Keratinocyte (primary cell): Measurements from ENCODE around the gene SLC7A4. TPM values are rescaled to one million over a fixed set of nuclear protein-coding genes. Genes with fewer than 3 reads are reported as not detected.

Experiments
- DNase-seq: peaks from one replicate; pipeline ENCODE4 v3.0.0-alpha.2; 2011; ENCODE audit warnings: low read depth, missing footprints, low spot score
- FAIRE-seq: peaks from 2 replicates; lab custom pipeline; 2011; peaks lifted over from hg19 to GRCh38; lab: Jason Lieb, UNC
- H2AFZ ChIP-seq: 2 replicates; pipeline ENCODE4 v1.6.0; 2012; ENCODE audit warnings: low read length, control low read depth, inconsistent platforms; ENCODE audit not compliant: control insufficient read depth
- H3K27ac ChIP-seq: 2 replicates; pipeline ENCODE4 v1.5.1; 2011; ENCODE audit warnings: low read length; ENCODE audit not compliant: control insufficient read depth, insufficient read depth
- H3K27me3 ChIP-seq: 3 replicates; pipeline ENCODE4 v1.6.0; 2011; ENCODE audit warnings: low read length; ENCODE audit not compliant: control insufficient read depth, insufficient read depth; ENCODE audit errors: extremely low read depth
- H3K36me3 ChIP-seq, 2 experiments: 2 replicates in 1 of 2; 3 replicates in 1 of 2; pipeline ENCODE4 v1.5.1; 2011; ENCODE audit warnings: low read length in 2 of 2, mild to moderate bottlenecking in 1 of 2; ENCODE audit not compliant: control insufficient read depth in 2 of 2, insufficient read depth in 2 of 2; ENCODE audit errors: extremely low read depth in 1 of 2
- H3K4me1 ChIP-seq: 3 replicates; pipeline ENCODE4 v1.5.1; 2011; ENCODE audit warnings: low read length; ENCODE audit not compliant: control insufficient read depth, insufficient read depth; ENCODE audit errors: extremely low read depth
- H3K4me2 ChIP-seq: 3 replicates; pipeline ENCODE4 v1.6.0; 2011; ENCODE audit warnings: low read depth, low read length; ENCODE audit not compliant: control insufficient read depth, insufficient read depth; ENCODE audit errors: extremely low read depth
- H3K4me3 ChIP-seq, 3 experiments: fragments of 200-600 bp in 1 of 3; sonication (generic) in 1 of 3; 2 replicates in 2 of 3; 3 replicates in 1 of 3; pipeline ENCODE4 v1.5.1; 2011 to 2016; ENCODE audit warnings: low read length in 3 of 3, mild to moderate bottlenecking in 3 of 3, control low read depth in 2 of 3, inconsistent platforms in 1 of 3, low read depth in 1 of 3, mixed read lengths in 1 of 3, mixed run types in 1 of 3, moderate library complexity in 1 of 3; ENCODE audit not compliant: control insufficient read depth in 2 of 3, insufficient read depth in 2 of 3; ENCODE audit errors: extremely low read depth in 1 of 3
- H3K79me2 ChIP-seq: 2 replicates; pipeline ENCODE4 v1.6.0; 2012; ENCODE audit warnings: low read length; ENCODE audit not compliant: control insufficient read depth, insufficient read depth
- H3K9ac ChIP-seq: 3 replicates; pipeline ENCODE4 v1.6.0; 2011; ENCODE audit warnings: low read length; ENCODE audit not compliant: control insufficient read depth, insufficient read depth; ENCODE audit errors: extremely low read depth
- H3K9me1 ChIP-seq: 3 replicates; pipeline ENCODE4 v1.6.0; 2011; ENCODE audit warnings: low read length; ENCODE audit not compliant: control insufficient read depth, insufficient read depth; ENCODE audit errors: extremely low read depth
- H3K9me3 ChIP-seq: 2 replicates; pipeline ENCODE4 v1.5.1; 2012; ENCODE audit warnings: low read depth, low read length; ENCODE audit not compliant: control insufficient read depth
- H4K20me1 ChIP-seq: 3 replicates; pipeline ENCODE4 v1.6.0; 2011; ENCODE audit warnings: low read length; ENCODE audit not compliant: control insufficient read depth, insufficient read depth; ENCODE audit errors: extremely low read depth
- CTCF ChIP-seq, 3 experiments: IDR thresholded peaks in 1 of 3; conservative IDR thresholded peaks in 1 of 3; optimal IDR thresholded peaks in 1 of 3; 2 replicates in 2 of 3; 3 replicates in 1 of 3; pipeline versions ENCODE3 to v1.5.1; 2011; ENCODE audit warnings: low read length in 3 of 3, mild to moderate bottlenecking in 3 of 3, moderate library complexity in 2 of 3, control low read depth in 1 of 3, inconsistent platforms in 1 of 3; ENCODE audit not compliant: insufficient read depth in 2 of 3; ENCODE audit errors: extremely low read depth in 1 of 3
- EZH2 ChIP-seq: IDR thresholded peaks from one replicate; pipeline ENCODE4 v1.6.1; 2012; ENCODE audit warnings: inconsistent platforms, mild to moderate bottlenecking, low read length, moderate library complexity
- dilution Hi-C: fragments of 300-500 bp; cut with MboI; formaldehyde crosslinking; loops from one replicate; pipeline ENCODE4 v1.7.0; 2020; ENCODE audit warnings: low sequenced_read_pairs; ENCODE audit not compliant: extremely low pct_ligation_motif_present
- polyA plus RNA-seq, 5 experiments: library from polyadenylated mRNA; depleted of rRNA in 3 of 5; stranded (reverse) in 3 of 5; stranded (forward) in 1 of 5; unstranded in 1 of 5; fragments of >200 nt; gene quantifications; 1 replicate in 1 of 5; 2 replicates in 3 of 5; 3 replicates in 1 of 5; pipeline versions ENCODE4 v1.2.1 to v1.2.3, GENCODE V29; 2011 to 2012; ENCODE audit warnings: missing spikeins in 2 of 5, low read depth in 1 of 5, low replicate concordance in 1 of 5

SLC7A4 gene
- polyA plus RNA-seq, 1 donor (not counting 4 experiments of a cell fraction or from before 2014, with no cell fraction given): 0.10 TPM

DNA sequence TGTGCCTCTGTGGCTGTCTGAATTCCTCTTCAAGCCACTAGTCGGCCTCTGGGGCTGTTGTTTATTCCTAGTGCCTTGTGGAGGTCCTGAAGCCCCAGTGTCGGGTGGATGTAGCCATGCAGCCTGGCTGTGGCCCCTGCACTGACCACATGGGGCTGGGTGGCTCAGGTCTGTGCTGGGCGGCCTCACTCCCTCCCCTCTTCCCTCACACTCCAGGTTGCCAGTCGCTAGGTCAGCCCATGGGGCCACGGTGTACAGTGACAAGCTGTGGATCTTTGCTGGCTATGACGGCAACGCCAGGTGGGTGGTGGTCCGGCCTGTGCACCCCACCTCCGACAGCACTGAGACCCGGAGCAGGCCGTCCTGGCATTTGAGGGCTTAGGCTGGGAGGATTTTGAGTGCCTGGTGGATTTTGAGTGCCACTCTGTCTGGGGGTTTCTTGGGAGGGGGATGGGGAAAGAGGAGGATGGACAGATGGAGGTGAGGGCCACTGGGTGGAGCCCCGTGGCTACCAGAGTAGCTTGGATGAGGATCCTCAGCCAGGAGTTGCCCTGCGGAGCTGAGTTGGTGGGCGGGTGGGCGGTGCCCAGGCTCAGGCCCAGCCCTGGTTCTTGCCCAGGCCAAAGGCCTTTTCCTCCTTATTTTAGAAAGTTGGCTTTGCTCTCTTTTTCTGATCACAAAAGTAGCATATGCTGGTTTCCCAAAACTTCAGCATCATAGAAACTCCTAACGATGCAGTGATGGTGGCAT lies 43.6 kb downstream of the SLC7A4 start:
- H3K36me3 ChIP-seq: peaks cover 36 to 46% of the 10 kb centered on the region in 2 experiments
- DNase-seq: no peak
- dilution Hi-C loops: no loop called here

GRCh38 chr22:20987375-20987774 lies 45.0 kb downstream of the SLC7A4 start:
- H3K4me3 ChIP-seq: no peak overlapping the region
- no peaks in the 10 kb centered on the region for H3K9me1 ChIP-seq
- H2AFZ ChIP-seq: no peak overlapping the region
- no peak overlapping the region for H3K9ac ChIP-seq
- H3K4me2 ChIP-seq: no peak overlapping the region
- TF ChIP-seq EZH2 (no peak), CTCF (optimal IDR thresholded peaks at IDR 0.05 in 1 of 3, IDR thresholded peaks at IDR 0.05 in 1 of 3, conservative IDR thresholded peaks at IDR 0.05 in 1 of 3; ENCODE audit: extremely low read depth in 1 of 3, insufficient read depth in 2 of 3, low read length in 3 of 3) (no peak)
- no peaks in the 10 kb centered on the region for H3K27me3 ChIP-seq
- peaks cover 33 to 41% of the 10 kb centered on the region in 2 experiments for H3K36me3 ChIP-seq
- H4K20me1 ChIP-seq: peaks cover 4% of the 10 kb centered on the region
- dilution Hi-C loops: no loop called here
- no peak for FAIRE-seq
- no peak for DNase-seq
- H3K27ac ChIP-seq: no peak overlapping the region
- H3K79me2 ChIP-seq: peaks cover 21% of the 10 kb centered on the region
- H3K9me3 ChIP-seq: no peaks in the 10 kb centered on the region
- H3K4me1 ChIP-seq: peaks cover 8% of the 10 kb centered on the region

More for the DNA sequence above, 43.6 kb downstream of the SLC7A4 start:
- Histone ChIP-seq H3K9ac (no peak overlapping the region), H3K27me3 (no peaks in the 10 kb centered on the region), H3K4me1 (no peaks in the 10 kb centered on the region), H3K27ac (no peak overlapping the region), H3K9me3 (no peaks in the 10 kb centered on the region), H4K20me1 (peaks cover 4% of the 10 kb centered on the region), H3K4me2 (no peak overlapping the region), H3K4me3 (no peak overlapping the region), H3K9me1 (no peaks in the 10 kb centered on the region), H3K79me2 (peaks cover 8% of the 10 kb centered on the region), H2AFZ (no peak overlapping the region)
- TF ChIP-seq EZH2 (no peak), CTCF (optimal IDR thresholded peaks at IDR 0.05 in 1 of 3, IDR thresholded peaks at IDR 0.05 in 1 of 3, conservative IDR thresholded peaks at IDR 0.05 in 1 of 3; ENCODE audit: extremely low read depth in 1 of 3, insufficient read depth in 2 of 3, low read length in 3 of 3) (no peak)
- no peak for FAIRE-seq
